HAP-1 (cell line): ENCODE measurements around the gene DNAJC22.

Source experiments
- DNase-seq, 2 experiments: peaks; one replicate each; pipeline ENCODE4 v3.0.0-alpha.2; 2016 to 2020; ENCODE audit warnings: low spot score in 2 of 2
- H3K27me3 ChIP-seq: fragments of 250-450 bp; sonication (Bioruptor Pico); 2 replicates; pipeline ENCODE4 v1.5.1; 2020; ENCODE audit warnings: low read depth, mild to moderate bottlenecking, moderate library complexity
- H3K36me3 ChIP-seq: fragments of 250-450 bp; sonication (Bioruptor Pico); replicated peaks from 2 replicates; pipeline ENCODE4 v1.5.1; 2020; ENCODE audit warnings: mild to moderate bottlenecking
- H3K4me1 ChIP-seq: fragments of 250-450 bp; sonication (Bioruptor Pico); 2 replicates; pipeline ENCODE4 v1.5.1; 2020; ENCODE audit warnings: mild to moderate bottlenecking
- H3K4me3 ChIP-seq: fragments of 250-450 bp; sonication (Bioruptor Pico); 2 replicates; pipeline ENCODE4 v1.5.1; 2020; ENCODE audit warnings: mild to moderate bottlenecking, moderate library complexity
- H3K9me3 ChIP-seq: fragments of 250-450 bp; sonication (Bioruptor Pico); 2 replicates; pipeline ENCODE4 v1.5.1; 2020; ENCODE audit warnings: mild to moderate bottlenecking, moderate library complexity
- in situ Hi-C: fragments of 300-500 bp; cut with MboI; formaldehyde crosslinking; loops from 3 replicates; pipeline ENCODE4 v1.14.3; 2020; ENCODE audit warnings: low sequenced_read_pairs, inconsistent platforms, mixed read lengths

DNAJC22 gene

GRCh38 chr12:49397000-49397399 lies 50.3 kb downstream of the DNAJC22 start:
- Histone ChIP-seq H3K4me1 (no peaks in the 10 kb centered on the region), H3K9me3 (no peaks in the 10 kb centered on the region), H3K36me3 (no peaks in the 10 kb centered on the region), H3K27me3 (no peaks in the 10 kb centered on the region), H3K4me3 (no peak overlapping the region)
- no peak for DNase-seq
- in situ Hi-C loops, result no loop called here

- no peaks in the 10 kb centered on the region for H3K9me3 ChIP-seq
- in situ Hi-C loops, result no loop called here
- H3K36me3 ChIP-seq, result no peaks in the 10 kb centered on the region
- peaks cover 5% of the 10 kb centered on the region for H3K4me1 ChIP-seq
- H3K27me3 ChIP-seq, result no peaks in the 10 kb centered on the region
- no peak for DNase-seq
- no peak overlapping the region for H3K4me3 ChIP-seq
Observed at GRCh38 chr12:49400304-49400703, 53.6 kb downstream of the DNAJC22 start.
